ENCODE results near the gene COP1. TPM values are rescaled to one million over a fixed set of nuclear protein-coding genes. Genes with fewer than 3 reads are reported as not detected.

The COP1 gene
- total and polyA plus RNA-seq, 2 of the 13 experiments (the other 11 are each of a cell fraction or from before 2014, with no cell fraction given): 20.5 to 51.3 TPM

GRCh38 chr1:176206961-176207902, at the start of gene COP1 (continued):
- TF ChIP-seq THRA (CRISPR knock-in tag; IDR thresholded peaks at IDR 0.05; ENCODE audit: borderline replicate concordance): no peak
- TF ChIP-seq ZNF841 (CRISPR knock-in tag; IDR thresholded peaks at IDR 0.05; ENCODE audit: borderline replicate concordance): no peak
- TF ChIP-seq ZBTB39 (CRISPR knock-in tag; IDR thresholded peaks at IDR 0.05): no peak
- no peak for TF ChIP-seq MAFG (CRISPR knock-in tag; IDR thresholded peaks at IDR 0.05)
- TF ChIP-seq ZNF543 (CRISPR knock-in tag; IDR thresholded peaks at IDR 0.05): no peak
- TF ChIP-seq ZBTB34 (CRISPR knock-in tag; IDR thresholded peaks at IDR 0.05): no peak
- no peak; the same call in 1 of the 2 replicates for TF ChIP-seq IRX3 (CRISPR knock-in tag; IDR thresholded peaks at IDR 0.05; ENCODE audit: borderline replicate concordance, low read depth)
- TF ChIP-seq RBFOX2 (IDR thresholded peaks at IDR 0.05; ENCODE audit: low read depth, low read length): peak; percentile 94
- peak; percentile 76 for TF ChIP-seq MAX (IDR thresholded peaks at IDR 0.05)
- TF ChIP-seq NCOA5 (CRISPR knock-in tag; IDR thresholded peaks at IDR 0.05): no peak
- no peak for TF ChIP-seq RELA (CRISPR knock-in tag; IDR thresholded peaks at IDR 0.05)
- 0 out of 2 replicates have a peak, but pooled peaks have one; percentile 46 for TF ChIP-seq CREB1 (IDR thresholded peaks at IDR 0.05)
- TF ChIP-seq CREB1 (CRISPR knock-in tag; IDR thresholded peaks at IDR 0.05): no peak
- TF ChIP-seq ZNF333 (CRISPR knock-in tag; IDR thresholded peaks at IDR 0.05; ENCODE audit: borderline replicate concordance): no peak
- no peak for TF ChIP-seq MIER2 (CRISPR knock-in tag; IDR thresholded peaks at IDR 0.05)
- no peak for TF ChIP-seq NFKB2 (CRISPR knock-in tag; IDR thresholded peaks at IDR 0.05; ENCODE audit: borderline replicate concordance)
- TF ChIP-seq ZBTB38 (CRISPR knock-in tag; IDR thresholded peaks at IDR 0.05): no peak
- no peak for TF ChIP-seq CENPT (CRISPR knock-in tag; IDR thresholded peaks at IDR 0.05; ENCODE audit: low read depth)
- no peak for TF ChIP-seq ZNF251 (CRISPR knock-in tag; IDR thresholded peaks at IDR 0.05)
- no peak for TF ChIP-seq PBX3 (CRISPR knock-in tag; IDR thresholded peaks at IDR 0.05; ENCODE audit: borderline replicate concordance)
- TF ChIP-seq GPBP1L1 (CRISPR knock-in tag; IDR thresholded peaks at IDR 0.05): no peak
- no peak for TF ChIP-seq CREM (IDR thresholded peaks at IDR 0.05)
- no peak for TF ChIP-seq CREM (CRISPR knock-in tag; IDR thresholded peaks at IDR 0.05)

All from HepG2 (cell line).